ENCODE measurements around the gene RALY.

- TF ChIP-seq ZNF384 (IDR thresholded peaks at IDR 0.05) (no peak), BHLHE40 (IDR thresholded peaks at IDR 0.05; ENCODE audit: borderline replicate concordance) (no peak), FOXK2 (IDR thresholded peaks at IDR 0.05) (no peak), ELF4 (IDR thresholded peaks at IDR 0.05) (no peak), ARNT (IDR thresholded peaks at IDR 0.05) (no peak), FOXM1 (IDR thresholded peaks at IDR 0.05; ENCODE audit: borderline replicate concordance) (no peak), SP1 (IDR thresholded peaks at IDR 0.05) (no peak)
Measured at GRCh38 chr20:34088305-34089174, 94.8 kb downstream of the RALY start.
